H1 (cell line): ENCODE results near the gene RUFY1. TPM values are rescaled to one million over a fixed set of nuclear protein-coding genes. Genes with fewer than 3 reads are reported as not detected.
"Not testable (repeated sequence)": the region's sequence is repeated elsewhere in the genome, so short reads cannot be mapped to it uniquely, and the experiment has no call there.

ENCODE experiments used
- CTCF ChIA-PET: fragments of 300-600 bp; sonication (Branson Sonifier 250); formaldehyde crosslinking; loops from one replicate; lab custom pipeline; 2021; ENCODE audit not compliant: partially characterized antibody; lab: Charles Lee
- POLR2A ChIA-PET: fragments of 300-600 bp; sonication (Branson Sonifier 250); formaldehyde crosslinking; loops from one replicate; lab custom pipeline; 2021; ENCODE audit warnings: inconsistent platforms; ENCODE audit not compliant: partially characterized antibody; lab: Charles Lee
- DNase-seq, 2 experiments: peaks; one replicate each; pipeline versions ENCODE4 v3.0.0 to v3.0.0-alpha.2; 2010 to 2022; ENCODE audit warnings: low spot score in 2 of 2, low read depth in 1 of 2, mixed read lengths in 1 of 2
- FAIRE-seq: peaks from 2 replicates; lab custom pipeline; 2011; peaks lifted over from hg19 to GRCh38; lab: Jason Lieb, UNC
- H2AFZ ChIP-seq: 2 replicates; pipeline ENCODE4 v1.8.1; 2012; ENCODE audit warnings: low read length, inconsistent platforms
- H2AK5ac ChIP-seq: 2 replicates; pipeline ENCODE4 v1.6.1; 2013; ENCODE audit warnings: low read depth, low read length
- H2BK120ac ChIP-seq: replicated peaks from 2 replicates; pipeline ENCODE3; 2013; ENCODE audit warnings: low read depth, low read length, inconsistent platforms
- H2BK12ac ChIP-seq: 2 replicates; pipeline ENCODE4 v1.6.1; 2013; ENCODE audit warnings: low read depth, low read length
- H2BK15ac ChIP-seq: 2 replicates; pipeline ENCODE4 v1.6.1; 2013; ENCODE audit warnings: low read length
- H2BK20ac ChIP-seq: 2 replicates; pipeline ENCODE4 v1.6.1; 2013; ENCODE audit warnings: low read length
- H2BK5ac ChIP-seq: 2 replicates; pipeline ENCODE4 v1.6.1; 2013; ENCODE audit warnings: low read depth, low read length
- H3K14ac ChIP-seq: 2 replicates; pipeline ENCODE4 v1.6.1; 2013; ENCODE audit warnings: inconsistent platforms; ENCODE audit not compliant: insufficient read length
- H3K18ac ChIP-seq: 2 replicates; pipeline ENCODE4 v1.6.1; 2013; ENCODE audit warnings: low read length; ENCODE audit errors: extremely low read depth
- H3K23ac ChIP-seq: 2 replicates; pipeline ENCODE4 v1.6.1; 2013; ENCODE audit warnings: inconsistent platforms; ENCODE audit not compliant: insufficient read length
- H3K23me2 ChIP-seq: 2 replicates; pipeline ENCODE4 v1.6.1; 2013; ENCODE audit warnings: low read depth, low read length
- H3K27ac ChIP-seq: 2 replicates; pipeline ENCODE4 v1.6.1; 2011; ENCODE audit warnings: low read depth, low read length, inconsistent platforms
- H3K27me3 ChIP-seq, 4 experiments: replicated peaks in 1 of 4; 1 replicate in 1 of 4; 2 replicates in 3 of 4; pipeline versions ENCODE4 v1.6.1 to v1.8.1; 2011 to 2013; ENCODE audit warnings: low read length in 3 of 4, mild to moderate bottlenecking in 3 of 4, inconsistent platforms in 2 of 4, mixed read lengths in 2 of 4, moderate library complexity in 1 of 4; ENCODE audit not compliant: control insufficient read depth in 3 of 4, insufficient read depth in 3 of 4; ENCODE audit errors: extremely low read depth in 1 of 4
- H3K36me3 ChIP-seq, 4 experiments: 2 replicates each; pipeline versions ENCODE4 v1.6.1 to v1.8.1; 2011 to 2013; ENCODE audit warnings: mild to moderate bottlenecking in 4 of 4, low read length in 3 of 4, moderate library complexity in 2 of 4, control low read depth in 1 of 4, inconsistent platforms in 1 of 4; ENCODE audit not compliant: insufficient read depth in 4 of 4, control insufficient read depth in 2 of 4
- H3K4ac ChIP-seq: replicated peaks from 2 replicates; pipeline ENCODE3; 2013; ENCODE audit warnings: low read length, low read depth, mixed read lengths, inconsistent platforms; ENCODE audit not compliant: insufficient read length
- H3K4me1 ChIP-seq, 4 experiments: replicated peaks in 1 of 4; 1 replicate in 1 of 4; 2 replicates in 3 of 4; pipeline versions ENCODE4 v1.6.1 to v1.8.1; 2011 to 2013; ENCODE audit warnings: low read length in 3 of 4, inconsistent platforms in 2 of 4, mixed read lengths in 1 of 4; ENCODE audit not compliant: insufficient read depth in 4 of 4, control insufficient read depth in 3 of 4
- H3K4me2 ChIP-seq, 2 experiments: 2 replicates each; pipeline versions ENCODE4 v1.6.1 to v1.8.1; 2011 to 2013; ENCODE audit warnings: low read depth in 2 of 2, low read length in 2 of 2, control low read depth in 1 of 2, inconsistent platforms in 1 of 2, mild to moderate bottlenecking in 1 of 2; ENCODE audit not compliant: insufficient read depth in 1 of 2
- H3K4me3 ChIP-seq, 4 experiments: fragments of 200-600, 300-600 bp in 1 of 4; sonication (generic), shearing (Covaris generic), sonication (Bioruptor Twin) in 1 of 4; 2 replicates each; pipeline versions ENCODE4 v1.5.1 to v1.8.1; 2011 to 2016; ENCODE audit warnings: low read length in 4 of 4, low read depth in 3 of 4, control low read depth in 2 of 4, inconsistent platforms in 2 of 4, mild to moderate bottlenecking in 2 of 4, mixed read lengths in 1 of 4, moderate library complexity in 1 of 4; ENCODE audit not compliant: insufficient read depth in 2 of 4; ENCODE audit errors: extremely low read depth in 1 of 4
- H3K56ac ChIP-seq: replicated peaks from 2 replicates; pipeline ENCODE3; 2013; ENCODE audit warnings: low read depth, mild to moderate bottlenecking, mixed read lengths, low read length, inconsistent platforms; ENCODE audit not compliant: insufficient read length
- H3K79me1 ChIP-seq: 2 replicates; pipeline ENCODE4 v1.6.1; 2013; ENCODE audit warnings: low read depth, low read length, control low read depth
- H3K79me2 ChIP-seq, 2 experiments: 2 replicates each; pipeline versions ENCODE4 v1.6.1 to v1.8.1; 2012 to 2013; ENCODE audit warnings: low read length in 2 of 2, mild to moderate bottlenecking in 2 of 2, inconsistent platforms in 1 of 2; ENCODE audit not compliant: insufficient read depth in 2 of 2, control insufficient read depth in 1 of 2
- H3K9ac ChIP-seq, 4 experiments: replicated peaks in 1 of 4; 1 replicate in 1 of 4; 2 replicates in 3 of 4; pipeline versions ENCODE4 v1.6.1 to v1.8.1; 2011 to 2013; ENCODE audit warnings: low read depth in 3 of 4, low read length in 3 of 4, control low read depth in 2 of 4, mild to moderate bottlenecking in 2 of 4, moderate library complexity in 2 of 4, inconsistent platforms in 1 of 4; ENCODE audit errors: extremely low read depth in 1 of 4
- H3K9me3 ChIP-seq, 2 experiments: 2 replicates each; pipeline versions ENCODE4 v1.6.1 to v1.8.1; 2012 to 2013; ENCODE audit warnings: mild to moderate bottlenecking in 2 of 2, moderate library complexity in 2 of 2, control low read depth in 1 of 2, inconsistent platforms in 1 of 2, low read depth in 1 of 2, low read length in 1 of 2, mixed read lengths in 1 of 2; ENCODE audit not compliant: insufficient read depth in 2 of 2
- H4K20me1 ChIP-seq, 2 experiments: replicated peaks in 1 of 2; 2 replicates each; pipeline versions ENCODE3 to v1.8.1; 2011 to 2013; ENCODE audit warnings: inconsistent platforms in 2 of 2, low read length in 2 of 2, mild to moderate bottlenecking in 1 of 2; ENCODE audit not compliant: insufficient read depth in 2 of 2, control insufficient read depth in 1 of 2
- H4K5ac ChIP-seq: 2 replicates; pipeline ENCODE4 v1.6.1; 2013; ENCODE audit warnings: low read length, low read depth, mixed read lengths, inconsistent platforms; ENCODE audit not compliant: insufficient read length
- H4K8ac ChIP-seq: 2 replicates; pipeline ENCODE4 v1.8.0; 2013; ENCODE audit warnings: mild to moderate bottlenecking, moderate library complexity, low read length, inconsistent platforms; ENCODE audit not compliant: insufficient read depth; ENCODE audit errors: extremely low read depth
- H4K91ac ChIP-seq: replicated peaks from 2 replicates; pipeline ENCODE3; 2013; ENCODE audit warnings: low read length, mixed read lengths, inconsistent platforms; ENCODE audit not compliant: insufficient read length
- WGBS, 2 experiments: shearing (Covaris generic) in 1 of 2; methylation state at CpG; one replicate each; pipeline versions ENCODE4 v1.1.6 to v1.1.7; 2013 to 2015; ENCODE audit warnings: low lambda C conversion rate in 2 of 2, mixed read lengths in 2 of 2, inconsistent platforms in 1 of 2, low coverage in 1 of 2, missing lambda C conversion rate in 1 of 2; ENCODE audit not compliant: insufficient replicate concordance in 2 of 2, insufficient coverage in 1 of 2, insufficient read length in 1 of 2; ENCODE audit errors: extremely low coverage in 1 of 2, missing lambda C conversion rate in 1 of 2; 5-methylcytosine and 5-hydroxymethylcytosine counted together
- polyA plus RNA-seq, 7 experiments: library from polyadenylated mRNA; depleted of rRNA in 3 of 7; stranded (reverse) in 5 of 7; unstranded in 2 of 7; fragments of >200 nt in 5 of 7; fragments of 200-250 nt in 2 of 7; gene quantifications; 1 replicate in 5 of 7; 2 replicates in 1 of 7; 4 replicates in 1 of 7; pipeline versions ENCODE4 v1.2.1 to v1.2.3, GENCODE V29; 2011 to 2013; ENCODE audit warnings: missing spikeins in 2 of 7, mixed read lengths in 2 of 7
- total RNA-seq: library from RNA; stranded (reverse); fragmentation: NEBNext Ultra II Directional; extraction: Animal tissue kit (Norgen Biotek cat#: 25700); gene quantifications from 2 replicates; pipeline ENCODE4 v1.2.1, GENCODE V29; 2021

The RUFY1 gene
- total and polyA plus RNA-seq, 2 of the 8 experiments (the other 6 are each of a cell fraction or from before 2014, with no cell fraction given), result 22.4 to 29.5 TPM

GRCh38 chr5:179639296-179639695 is 88.9 kb downstream of the RUFY1 start:
- H4K20me1 ChIP-seq, H3K79me1 ChIP-seq, H2BK5ac ChIP-seq, H3K36me3 ChIP-seq, H3K27ac ChIP-seq, H3K9me3 ChIP-seq, H2BK12ac ChIP-seq, H3K23ac ChIP-seq, H3K4ac ChIP-seq, H3K23me2 ChIP-seq, H3K27me3 ChIP-seq, H4K91ac ChIP-seq, H3K18ac ChIP-seq, H3K79me2 ChIP-seq, H2BK120ac ChIP-seq, H2AFZ ChIP-seq, H4K5ac ChIP-seq, H2BK20ac ChIP-seq, H3K4me1 ChIP-seq, H3K14ac ChIP-seq, DNase-seq, H3K4me3 ChIP-seq, H3K9ac ChIP-seq, H3K56ac ChIP-seq, H3K4me2 ChIP-seq, H4K8ac ChIP-seq, H2AK5ac ChIP-seq, FAIRE-seq, H2BK15ac ChIP-seq: not testable (repeated sequence)
- WGBS, 2 experiments, result 95% methylated on average over 6 of the region's 11 CpGs; no CpG with 5 or more reads in 1 of the 2 experiments
- POLR2A ChIA-PET, result interaction anchor here (0.6 to 4.5 kb wide), 3 partner anchors 17 to 23 kb away, joined by 3 to 46 read pairs (median 5); partner anchors contain the start of gene HNRNPH1
- CTCF ChIA-PET, result interaction anchor here (0.8 to 3.2 kb wide), 3 partner anchors 11 to 29 kb away, joined by 3 to 25 read pairs (median 4); partner anchors contain the start of gene HNRNPH1

- POLR2A ChIA-PET, H2BK12ac ChIP-seq, FAIRE-seq, H3K14ac ChIP-seq, H2BK5ac ChIP-seq, H2AK5ac ChIP-seq, H3K27me3 ChIP-seq, H3K23me2 ChIP-seq, H4K20me1 ChIP-seq, H3K23ac ChIP-seq, CTCF ChIA-PET, H3K4me3 ChIP-seq, H2AFZ ChIP-seq, H3K18ac ChIP-seq, H3K4me2 ChIP-seq, H4K91ac ChIP-seq, H4K8ac ChIP-seq, H3K9ac ChIP-seq, H3K4ac ChIP-seq, H3K4me1 ChIP-seq, H2BK15ac ChIP-seq, H4K5ac ChIP-seq, H3K56ac ChIP-seq, DNase-seq, H2BK120ac ChIP-seq, H2BK20ac ChIP-seq, H3K9me3 ChIP-seq, H3K79me1 ChIP-seq, H3K27ac ChIP-seq, H3K36me3 ChIP-seq, H3K79me2 ChIP-seq: not testable (repeated sequence)
- no CpG with 5 or more reads among the region's 4 CpGs for WGBS, 2 experiments
These were observed 91.4 kb downstream of the RUFY1 start for GRCh38 chr5:179641745-179642144.
